Measurements from ENCODE around the gene MMP28.

The MMP28 gene

GRCh38 chr17:35796942-35797341, 1.5 kb upstream of the MMP28 start:
- Histone ChIP-seq H3K9me2 (replicated peaks; ENCODE audit: insufficient read depth, low read length) (no peaks in the 10 kb centered on the region), H3K27me3 (replicated peaks; ENCODE audit: insufficient read depth, low read length) (peaks cover 45% of the 10 kb centered on the region), H4K20me1 (ENCODE audit: insufficient read depth, low read length) (no peaks in the 10 kb centered on the region), H3K79me2 (ENCODE audit: low read length) (no peaks in the 10 kb centered on the region), H3F3A (ENCODE audit: insufficient read depth, low read length) (no peaks in the 10 kb centered on the region), H3K4me1 (ENCODE audit: low read length) (no peaks in the 10 kb centered on the region), H2AFZ (ENCODE audit: low read length) (no peak overlapping the region), H3K9me3 (replicated peaks; ENCODE audit: insufficient read depth, low read length) (no peaks in the 10 kb centered on the region), H3K36me3 (replicated peaks; ENCODE audit: insufficient read depth, low read length) (no peaks in the 10 kb centered on the region), H3K4me3 (ENCODE audit: low read length) (no peak overlapping the region), H3K27ac (ENCODE audit: low read length) (no peak overlapping the region), H3K4me2 (ENCODE audit: low read depth, low read length) (no peak overlapping the region), H3K9ac (ENCODE audit: low read length) (no peak overlapping the region)
- TF ChIP-seq, protein P1, sequence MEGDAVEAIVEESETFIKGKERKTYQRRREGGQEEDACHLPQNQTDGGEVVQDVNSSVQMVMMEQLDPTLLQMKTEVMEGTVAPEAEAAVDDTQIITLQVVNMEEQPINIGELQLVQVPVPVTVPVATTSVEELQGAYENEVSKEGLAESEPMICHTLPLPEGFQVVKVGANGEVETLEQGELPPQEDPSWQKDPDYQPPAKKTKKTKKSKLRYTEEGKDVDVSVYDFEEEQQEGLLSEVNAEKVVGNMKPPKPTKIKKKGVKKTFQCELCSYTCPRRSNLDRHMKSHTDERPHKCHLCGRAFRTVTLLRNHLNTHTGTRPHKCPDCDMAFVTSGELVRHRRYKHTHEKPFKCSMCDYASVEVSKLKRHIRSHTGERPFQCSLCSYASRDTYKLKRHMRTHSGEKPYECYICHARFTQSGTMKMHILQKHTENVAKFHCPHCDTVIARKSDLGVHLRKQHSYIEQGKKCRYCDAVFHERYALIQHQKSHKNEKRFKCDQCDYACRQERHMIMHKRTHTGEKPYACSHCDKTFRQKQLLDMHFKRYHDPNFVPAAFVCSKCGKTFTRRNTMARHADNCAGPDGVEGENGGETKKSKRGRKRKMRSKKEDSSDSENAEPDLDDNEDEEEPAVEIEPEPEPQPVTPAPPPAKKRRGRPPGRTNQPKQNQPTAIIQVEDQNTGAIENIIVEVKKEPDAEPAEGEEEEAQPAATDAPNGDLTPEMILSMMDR (IDR thresholded peaks at IDR 0.05; ENCODE audit: low read length): no peak
- TF ChIP-seq EZH2 (optimal IDR thresholded peaks at IDR 0.05; ENCODE audit: low read depth, low read length) (no peak), EZH2phosphoT487 (IDR thresholded peaks at IDR 0.05; ENCODE audit: low read length) (no peak)
- no peak for DNase-seq

DNA sequence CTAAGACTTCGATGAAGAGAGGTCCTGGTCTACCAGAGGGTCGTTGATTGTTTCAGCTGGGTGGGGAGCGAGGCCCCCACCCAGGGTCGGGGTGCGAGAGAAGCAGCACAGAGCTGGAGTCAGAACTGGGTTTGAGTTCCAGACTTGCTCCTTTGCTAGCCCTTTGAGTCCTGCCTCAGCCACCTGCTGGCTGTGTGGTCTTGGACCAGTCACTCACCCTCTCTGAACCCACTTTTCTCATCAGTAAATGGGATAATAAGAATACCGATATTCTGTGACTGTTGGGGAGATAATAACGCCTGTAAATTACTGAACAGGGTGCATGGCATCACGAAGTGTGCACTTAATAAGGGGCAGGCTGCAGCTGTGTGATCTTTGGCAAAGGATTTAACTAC, 427 bp upstream of the MMP28 start:
- H3F3A ChIP-seq (ENCODE audit: insufficient read depth, low read length): no peaks in the 10 kb centered on the region
- no peak overlapping the region for H3K4me3 ChIP-seq (ENCODE audit: low read length)
- H3K9ac ChIP-seq (ENCODE audit: low read length): no peak overlapping the region
- no peaks in the 10 kb centered on the region for H3K9me2 ChIP-seq (replicated peaks; ENCODE audit: insufficient read depth, low read length)
- H3K36me3 ChIP-seq (replicated peaks; ENCODE audit: insufficient read depth, low read length): no peaks in the 10 kb centered on the region
- H3K9me3 ChIP-seq (replicated peaks; ENCODE audit: insufficient read depth, low read length): no peaks in the 10 kb centered on the region
- no peaks in the 10 kb centered on the region for H3K4me1 ChIP-seq (ENCODE audit: low read length)
- H4K20me1 ChIP-seq (ENCODE audit: insufficient read depth, low read length): no peaks in the 10 kb centered on the region
- no peak overlapping the region for H3K4me2 ChIP-seq (ENCODE audit: low read depth, low read length)
- no peak overlapping the region for H3K27ac ChIP-seq (ENCODE audit: low read length)
- H2AFZ ChIP-seq (ENCODE audit: low read length): no peak overlapping the region
- peaks cover 45% of the 10 kb centered on the region for H3K27me3 ChIP-seq (replicated peaks; ENCODE audit: insufficient read depth, low read length)
- H3K79me2 ChIP-seq (ENCODE audit: low read length): no peaks in the 10 kb centered on the region
- no peak for TF ChIP-seq EZH2phosphoT487 (IDR thresholded peaks at IDR 0.05; ENCODE audit: low read length)
- no peak for TF ChIP-seq EZH2 (optimal IDR thresholded peaks at IDR 0.05; ENCODE audit: low read depth, low read length)
- TF ChIP-seq, protein P1 (IDR thresholded peaks at IDR 0.05; ENCODE audit: low read length): no peak
- no peak for DNase-seq

DNA sequence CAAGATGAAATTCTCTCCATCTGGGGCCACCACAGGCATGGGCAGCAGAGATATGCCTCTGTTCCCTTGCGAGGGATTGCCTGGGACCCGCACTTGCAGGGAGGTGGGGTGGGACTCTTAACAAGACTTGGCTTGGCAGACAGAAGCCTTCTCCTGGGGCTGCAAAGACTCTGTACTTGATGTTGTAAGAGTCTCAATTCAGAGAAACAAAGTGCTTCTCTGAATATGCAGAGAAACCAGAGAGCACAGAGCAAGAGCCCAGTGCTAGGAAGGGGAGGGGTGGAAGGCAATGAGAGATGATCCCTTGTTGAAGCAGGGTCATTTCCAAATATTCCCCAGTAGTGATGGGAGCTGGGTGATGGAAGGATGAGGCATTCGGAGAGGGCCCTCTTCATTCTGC, 2.2 kb downstream of the MMP28 start:
- Histone ChIP-seq H3K4me3 (ENCODE audit: low read length) (no peak overlapping the region), H3K9me2 (replicated peaks; ENCODE audit: insufficient read depth, low read length) (no peaks in the 10 kb centered on the region), H3K9ac (ENCODE audit: low read length) (no peak overlapping the region), H3F3A (ENCODE audit: insufficient read depth, low read length) (no peaks in the 10 kb centered on the region), H4K20me1 (ENCODE audit: insufficient read depth, low read length) (no peaks in the 10 kb centered on the region), H2AFZ (ENCODE audit: low read length) (no peak overlapping the region), H3K9me3 (replicated peaks; ENCODE audit: insufficient read depth, low read length) (no peaks in the 10 kb centered on the region), H3K79me2 (ENCODE audit: low read length) (no peaks in the 10 kb centered on the region), H3K4me1 (ENCODE audit: low read length) (no peaks in the 10 kb centered on the region), H3K27ac (ENCODE audit: low read length) (no peak overlapping the region), H3K36me3 (replicated peaks; ENCODE audit: insufficient read depth, low read length) (no peaks in the 10 kb centered on the region), H3K4me2 (ENCODE audit: low read depth, low read length) (no peak overlapping the region), H3K27me3 (replicated peaks; ENCODE audit: insufficient read depth, low read length) (peaks cover 38% of the 10 kb centered on the region)
- no peak for DNase-seq
- TF ChIP-seq, protein P1 (IDR thresholded peaks at IDR 0.05; ENCODE audit: low read length): no peak
- TF ChIP-seq EZH2 (optimal IDR thresholded peaks at IDR 0.05; ENCODE audit: low read depth, low read length): no peak
- TF ChIP-seq EZH2phosphoT487 (IDR thresholded peaks at IDR 0.05; ENCODE audit: low read length): no peak
